Left lung (tissue), 10 donors: ENCODE measurements around the gene USP40. TPM values are rescaled to one million over a fixed set of nuclear protein-coding genes. Genes with fewer than 3 reads are reported as not detected.

Experiments used
- ATAC-seq: fragments of 200-7000 bp; cut with Tn5 transposase; one replicate; pipeline ENCODE4 v1.9.1; 2020; ENCODE audit warnings: moderate library complexity
- DNase-seq, 4 donors: peaks; one replicate each; pipeline ENCODE4 v3.0.0-alpha.2; 2013 to 2020
- H3K27ac ChIP-seq, 2 donors: fragments of 200-600 bp; sonication (generic) in 1 of 2; one replicate each; pipeline versions ENCODE4 v1.5.0 to v1.8.0; 2020 to 2021
- H3K27me3 ChIP-seq, 2 donors: fragments of 200-600 bp; sonication (generic) in 1 of 2; one replicate each; pipeline versions ENCODE4 v1.5.0 to v1.8.0; 2020 to 2021
- H3K36me3 ChIP-seq, 2 donors: fragments of 200-600 bp; sonication (generic) in 1 of 2; one replicate each; pipeline versions ENCODE4 v1.5.0 to v1.8.0; 2020 to 2021
- H3K4me1 ChIP-seq, 2 donors: fragments of 200-600 bp; one replicate each; pipeline ENCODE4 v1.8.0; 2021
- H3K4me3 ChIP-seq, 2 donors: fragments of 200-600 bp; sonication (generic) in 1 of 2; one replicate each; pipeline versions ENCODE4 v1.5.0 to v1.8.0; 2020 to 2021; ENCODE audit warnings: mild to moderate bottlenecking in 1 of 2
- H3K9me3 ChIP-seq, 2 donors: fragments of 200-600 bp; sonication (generic) in 1 of 2; one replicate each; pipeline versions ENCODE4 v1.5.0 to v1.8.0; 2020 to 2021
- intact Hi-C, 2 donors: fragments of 100-400 bp; cut with DNase I; formaldehyde crosslinking; loops; one replicate each; pipeline versions ENCODE4 v1.11.2 to v1.14.2; 2022
- polyA plus RNA-seq, 6 donors: library from polyadenylated mRNA; unstranded; fragments of 120-200 nt; gene quantifications; one replicate each; pipeline ENCODE4 v1.2.1, GENCODE V29; 2013; ENCODE audit not compliant: insufficient read length in 6 of 6
- total RNA-seq, 2 donors: library from RNA; stranded (reverse); fragmentation: NEBNext Ultra II Directional; extraction: Animal tissue kit (Norgen Biotek cat#: 25700); gene quantifications; one replicate each; pipeline ENCODE4 v1.2.1, GENCODE V29; 2021
- TF ChIP-seq, protein P1 (sequence below), 2 donors: fragments of 200-600 bp; sonication (generic) in 1 of 2; IDR thresholded peaks; one replicate each; pipeline versions ENCODE4 v1.5.0 to v1.8.0; 2021; ENCODE audit warnings: antibody characterized with exemption in 2 of 2
- donor health status: DM: no; HTN: yes; CAD: no.
- donor health status: DM: no; HTN: no; CAD: no.

The USP40 gene
- total and polyA plus RNA-seq, 8 donors: 40.0 to 60.5 (median 46.0) TPM

DNA sequence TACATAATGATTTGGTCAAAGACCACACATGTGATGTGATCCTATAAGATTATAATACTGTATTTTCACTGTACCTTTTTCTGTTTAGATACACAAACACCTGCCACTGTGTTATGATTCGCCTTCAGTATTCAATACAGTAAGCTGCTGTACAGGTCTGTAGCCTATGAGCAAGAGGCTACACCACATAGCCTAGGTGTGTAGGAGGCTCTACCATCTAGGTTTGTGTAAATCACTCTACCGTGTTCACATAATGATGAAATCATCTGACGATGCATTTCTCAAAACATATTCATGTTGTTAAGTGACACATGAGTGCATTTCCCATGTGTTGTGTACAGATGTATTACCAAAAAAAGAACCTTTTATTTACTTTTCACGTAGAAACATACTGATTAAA is 74.5 kb downstream of the USP40 start:
- Histone ChIP-seq H3K9me3 (no peaks in the 10 kb centered on the region), H3K4me3 (no peak overlapping the region), H3K36me3 (peaks cover 0 to 38% of the 10 kb centered on the region in 2 donors), H3K27me3 (no peaks in the 10 kb centered on the region), H3K27ac (no peak overlapping the region), H3K4me1 (peaks cover 7 to 10% of the 10 kb centered on the region in 2 donors)
- TF ChIP-seq, protein P1, sequence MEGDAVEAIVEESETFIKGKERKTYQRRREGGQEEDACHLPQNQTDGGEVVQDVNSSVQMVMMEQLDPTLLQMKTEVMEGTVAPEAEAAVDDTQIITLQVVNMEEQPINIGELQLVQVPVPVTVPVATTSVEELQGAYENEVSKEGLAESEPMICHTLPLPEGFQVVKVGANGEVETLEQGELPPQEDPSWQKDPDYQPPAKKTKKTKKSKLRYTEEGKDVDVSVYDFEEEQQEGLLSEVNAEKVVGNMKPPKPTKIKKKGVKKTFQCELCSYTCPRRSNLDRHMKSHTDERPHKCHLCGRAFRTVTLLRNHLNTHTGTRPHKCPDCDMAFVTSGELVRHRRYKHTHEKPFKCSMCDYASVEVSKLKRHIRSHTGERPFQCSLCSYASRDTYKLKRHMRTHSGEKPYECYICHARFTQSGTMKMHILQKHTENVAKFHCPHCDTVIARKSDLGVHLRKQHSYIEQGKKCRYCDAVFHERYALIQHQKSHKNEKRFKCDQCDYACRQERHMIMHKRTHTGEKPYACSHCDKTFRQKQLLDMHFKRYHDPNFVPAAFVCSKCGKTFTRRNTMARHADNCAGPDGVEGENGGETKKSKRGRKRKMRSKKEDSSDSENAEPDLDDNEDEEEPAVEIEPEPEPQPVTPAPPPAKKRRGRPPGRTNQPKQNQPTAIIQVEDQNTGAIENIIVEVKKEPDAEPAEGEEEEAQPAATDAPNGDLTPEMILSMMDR (IDR thresholded peaks at IDR 0.05): no peak
- ATAC-seq: no peak
- DNase-seq: no peak
- intact Hi-C loops: no loop called here

DNA sequence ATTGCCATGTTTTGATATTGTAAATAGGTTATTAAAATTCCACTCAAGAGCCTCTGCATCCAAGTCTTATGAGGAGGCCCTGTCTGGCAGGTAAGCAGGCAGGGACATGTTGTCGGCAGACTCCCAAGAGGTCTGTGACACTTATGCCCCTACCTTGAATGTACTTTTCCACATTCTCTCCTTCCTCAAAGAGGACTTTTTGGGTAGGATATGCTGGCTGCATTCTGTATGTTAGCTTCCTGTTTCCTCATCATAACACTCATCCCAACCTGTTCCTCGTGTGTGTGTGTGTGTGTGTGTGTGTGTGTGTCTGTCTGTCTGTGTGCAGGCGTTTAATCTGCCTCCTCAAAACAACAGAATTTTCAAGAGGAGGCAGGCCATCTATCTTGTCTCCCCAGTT is 75.3 kb downstream of the USP40 start:
- H3K36me3 ChIP-seq: peaks cover 0 to 38% of the 10 kb centered on the region in 2 donors
- intact Hi-C loops: no loop called here
- no peak for ATAC-seq
- H3K4me1 ChIP-seq: peaks cover 12 to 17% of the 10 kb centered on the region in 2 donors
- no peak for DNase-seq
- no peak overlapping the region for H3K27ac ChIP-seq
- no peaks in the 10 kb centered on the region for H3K9me3 ChIP-seq
- H3K4me3 ChIP-seq: no peak overlapping the region
- H3K27me3 ChIP-seq: no peaks in the 10 kb centered on the region
- TF ChIP-seq, protein P1 (IDR thresholded peaks at IDR 0.05): no peak

DNA sequence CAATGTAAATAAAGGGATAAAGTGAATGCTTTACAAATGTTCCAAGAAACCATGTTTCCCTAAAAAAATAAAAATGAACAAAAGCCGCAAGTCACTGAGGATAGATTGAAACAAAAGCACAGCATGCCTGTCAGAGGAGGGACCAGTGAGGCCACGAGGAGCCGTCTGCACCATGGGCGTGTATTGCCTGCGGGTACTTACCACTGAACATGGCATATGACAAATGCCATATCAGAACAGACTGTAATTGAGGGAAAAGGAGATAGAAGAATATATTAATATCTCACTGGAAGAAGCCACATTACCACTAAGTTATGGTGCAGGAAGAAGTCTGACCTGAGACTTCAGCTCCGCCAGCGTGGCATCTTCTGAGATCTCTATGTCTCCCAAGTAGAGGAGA is 75.8 kb downstream of the USP40 start:
- no peaks in the 10 kb centered on the region for H3K9me3 ChIP-seq
- no peak overlapping the region for H3K27ac ChIP-seq
- intact Hi-C loops: no loop called here
- ATAC-seq (no peak), DNase-seq (no peak)
- peaks cover 0 to 37% of the 10 kb centered on the region in 2 donors for H3K36me3 ChIP-seq
- peaks cover 17 to 20% of the 10 kb centered on the region in 2 donors for H3K4me1 ChIP-seq
- TF ChIP-seq, protein P1 (IDR thresholded peaks at IDR 0.05): no peak
- no peaks in the 10 kb centered on the region for H3K27me3 ChIP-seq
- no peak overlapping the region for H3K4me3 ChIP-seq

DNA sequence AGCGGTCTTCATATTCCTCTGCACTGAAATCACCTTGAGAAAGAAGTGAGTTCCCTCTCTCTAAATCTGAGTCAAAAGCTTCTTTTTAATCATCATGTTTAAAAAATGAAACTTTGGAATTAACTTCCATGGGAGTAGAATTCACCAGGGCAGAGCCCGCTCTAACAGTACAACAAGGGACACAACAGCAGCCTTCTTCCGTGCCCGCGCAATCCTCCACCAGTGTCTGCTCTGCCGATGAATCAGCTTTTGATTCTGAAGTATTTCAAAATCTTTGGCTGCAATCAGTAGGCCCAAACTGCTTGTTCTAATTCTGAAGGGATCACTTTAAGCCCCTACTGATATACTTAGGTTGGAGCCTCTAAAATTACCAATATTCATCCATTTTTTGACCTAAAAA is 76.9 kb downstream of the USP40 start:
- intact Hi-C loops: no loop called here
- no peaks in the 10 kb centered on the region for H3K27me3 ChIP-seq
- peak overlapping the region in 1 of 2 donors; percentile 74 for H3K27ac ChIP-seq
- peaks cover 19 to 20% of the 10 kb centered on the region in 2 donors for H3K4me1 ChIP-seq
- H3K36me3 ChIP-seq: peaks cover 0 to 41% of the 10 kb centered on the region in 2 donors
- DNase-seq (no peak), ATAC-seq (no peak)
- no peaks in the 10 kb centered on the region for H3K9me3 ChIP-seq
- no peak overlapping the region for H3K4me3 ChIP-seq
- TF ChIP-seq, protein P1 (IDR thresholded peaks at IDR 0.05): no peak

DNA sequence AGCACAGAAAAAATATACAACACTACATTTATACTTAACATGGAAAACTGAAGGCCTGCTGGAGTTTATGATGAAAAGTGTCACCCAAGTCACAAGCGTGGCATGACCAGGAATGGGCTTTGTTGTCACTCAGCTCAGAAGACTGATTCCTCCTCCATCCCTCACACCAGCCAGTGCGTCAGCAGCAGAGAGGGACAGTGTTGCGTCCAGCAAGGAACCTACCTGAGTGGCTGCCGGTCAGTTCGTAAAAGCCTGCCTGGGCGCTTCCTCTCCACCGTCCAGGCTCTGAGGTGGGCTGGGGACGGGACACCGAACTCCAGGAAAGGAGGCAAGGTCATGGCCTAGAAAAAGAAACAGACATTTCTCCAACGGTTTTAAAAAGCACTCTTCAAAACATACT is 77.4 kb downstream of the USP40 start:
- Histone ChIP-seq H3K36me3 (peaks cover 0 to 45% of the 10 kb centered on the region in 2 donors), H3K27me3 (no peaks in the 10 kb centered on the region), H3K27ac (peak overlapping the region; percentile 42 to 74), H3K4me3 (no peak overlapping the region), H3K4me1 (peaks cover 19 to 20% of the 10 kb centered on the region in 2 donors), H3K9me3 (no peaks in the 10 kb centered on the region)
- TF ChIP-seq, protein P1 (IDR thresholded peaks at IDR 0.05): no peak
- ATAC-seq (no peak), DNase-seq (no peak)
- intact Hi-C loops: no loop called here
